ENCODE measurements around the gene VSNL1. TPM values are rescaled to one million over a fixed set of nuclear protein-coding genes. Genes with fewer than 3 reads are reported as not detected.

Gene VSNL1
- total RNA-seq, 4 donors from 2014 or later: not detected

DNA sequence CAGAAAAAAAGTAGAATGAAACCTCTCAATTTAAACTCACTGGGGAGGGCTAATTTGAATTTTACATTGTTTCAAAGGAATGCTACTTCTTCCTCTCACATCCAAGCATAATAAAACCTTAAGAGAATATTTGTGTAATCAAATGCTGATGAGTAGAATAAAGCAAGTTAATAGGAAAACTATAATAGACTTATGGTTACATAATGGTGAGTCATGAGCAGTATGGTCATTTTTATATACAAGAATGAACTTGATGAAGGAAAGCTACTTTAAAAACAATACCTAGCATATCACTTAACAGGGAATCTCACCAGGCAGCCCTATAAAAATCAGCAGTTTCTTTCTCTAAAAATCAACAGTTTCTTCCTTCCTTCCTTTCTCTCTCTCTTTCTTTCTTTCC is 80.3 kb downstream of the VSNL1 start:
- TF ChIP-seq, protein P1, sequence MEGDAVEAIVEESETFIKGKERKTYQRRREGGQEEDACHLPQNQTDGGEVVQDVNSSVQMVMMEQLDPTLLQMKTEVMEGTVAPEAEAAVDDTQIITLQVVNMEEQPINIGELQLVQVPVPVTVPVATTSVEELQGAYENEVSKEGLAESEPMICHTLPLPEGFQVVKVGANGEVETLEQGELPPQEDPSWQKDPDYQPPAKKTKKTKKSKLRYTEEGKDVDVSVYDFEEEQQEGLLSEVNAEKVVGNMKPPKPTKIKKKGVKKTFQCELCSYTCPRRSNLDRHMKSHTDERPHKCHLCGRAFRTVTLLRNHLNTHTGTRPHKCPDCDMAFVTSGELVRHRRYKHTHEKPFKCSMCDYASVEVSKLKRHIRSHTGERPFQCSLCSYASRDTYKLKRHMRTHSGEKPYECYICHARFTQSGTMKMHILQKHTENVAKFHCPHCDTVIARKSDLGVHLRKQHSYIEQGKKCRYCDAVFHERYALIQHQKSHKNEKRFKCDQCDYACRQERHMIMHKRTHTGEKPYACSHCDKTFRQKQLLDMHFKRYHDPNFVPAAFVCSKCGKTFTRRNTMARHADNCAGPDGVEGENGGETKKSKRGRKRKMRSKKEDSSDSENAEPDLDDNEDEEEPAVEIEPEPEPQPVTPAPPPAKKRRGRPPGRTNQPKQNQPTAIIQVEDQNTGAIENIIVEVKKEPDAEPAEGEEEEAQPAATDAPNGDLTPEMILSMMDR (IDR thresholded peaks at IDR 0.05; ENCODE audit: low read depth): no peak

DNA sequence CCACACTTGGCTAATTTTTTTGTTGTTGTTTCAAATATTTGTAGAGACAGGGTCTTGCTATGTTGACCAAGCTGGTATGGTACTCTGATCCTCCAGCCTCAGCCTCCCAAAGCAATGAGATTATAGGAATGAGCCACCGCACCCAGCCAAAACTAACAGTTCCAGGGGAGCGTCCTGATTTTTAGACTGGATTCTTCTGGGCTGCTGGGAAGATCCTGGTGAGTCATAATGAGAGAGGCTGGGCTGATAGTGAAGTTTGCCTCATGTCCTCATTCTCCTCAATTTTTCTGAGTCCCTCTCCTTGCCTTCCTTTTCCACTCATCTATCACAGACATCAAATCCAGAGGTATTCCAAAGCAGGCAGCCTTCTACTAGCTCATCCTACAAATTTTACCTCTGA is 81.3 kb downstream of the VSNL1 start:
- TF ChIP-seq, protein P1 (IDR thresholded peaks at IDR 0.05; ENCODE audit: low read depth): no peak

DNA sequence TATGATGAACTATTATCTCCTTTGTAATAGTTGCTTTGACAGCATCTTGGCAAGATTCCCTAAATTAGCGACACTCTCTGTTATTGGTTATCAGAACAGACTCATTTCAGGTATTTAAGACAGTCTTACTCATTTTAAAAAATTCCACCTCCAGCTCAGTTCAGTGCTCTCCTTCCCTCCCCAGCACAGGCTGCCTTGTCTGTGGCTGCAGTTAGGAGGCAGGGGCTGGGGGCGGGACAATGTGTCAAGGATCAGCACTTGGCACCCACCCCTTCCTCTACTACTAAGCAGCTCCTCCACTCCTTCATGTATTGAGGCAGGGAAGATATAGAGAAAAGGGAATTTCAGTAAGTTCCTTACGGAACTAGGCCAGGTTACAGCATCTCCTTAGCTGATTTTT is 85.0 kb downstream of the VSNL1 start:
- TF ChIP-seq, protein P1 (IDR thresholded peaks at IDR 0.05; ENCODE audit: low read depth): no peak

DNA sequence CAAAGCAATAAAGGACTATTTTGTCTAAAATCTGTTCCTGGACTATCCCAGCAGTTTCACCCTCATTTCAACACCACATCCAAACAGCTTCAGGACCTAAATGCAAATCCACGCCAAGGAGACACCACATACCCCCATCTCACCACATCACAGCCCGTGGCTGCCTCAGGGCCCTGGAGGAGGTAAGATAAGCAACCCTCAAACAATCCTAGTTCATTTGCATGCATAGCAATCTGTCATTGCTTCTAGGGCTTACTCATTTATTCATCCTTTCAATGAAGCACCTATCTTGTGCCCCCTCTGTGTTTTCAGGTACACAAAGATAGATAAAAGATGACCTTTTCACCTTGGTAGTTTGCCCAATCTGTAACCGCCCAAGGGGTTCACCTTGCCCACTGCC is 86.5 kb downstream of the VSNL1 start:
- TF ChIP-seq, protein P1 (IDR thresholded peaks at IDR 0.05; ENCODE audit: low read depth): no peak

DNA sequence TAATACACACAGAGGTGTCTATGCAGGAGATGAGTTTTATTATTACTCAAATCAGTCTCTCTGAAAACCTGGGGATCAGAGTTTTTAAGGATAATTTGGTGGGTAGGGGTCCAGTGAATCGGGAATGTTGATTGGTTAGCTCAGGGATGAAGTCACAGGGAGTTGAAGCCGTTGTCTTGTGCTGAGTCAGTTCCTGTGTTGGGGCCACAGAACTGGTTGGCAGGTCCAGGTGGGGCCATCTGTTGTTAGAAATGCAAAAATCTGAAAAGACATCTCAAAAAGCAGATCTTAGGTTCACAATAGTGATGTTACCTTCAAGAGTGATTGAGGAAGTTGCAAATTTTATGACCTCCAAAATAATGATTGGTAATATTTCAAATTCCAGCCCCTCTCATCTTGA is 86.9 kb downstream of the VSNL1 start:
- TF ChIP-seq, protein P1 (IDR thresholded peaks at IDR 0.05; ENCODE audit: low read depth): no peak

DNA sequence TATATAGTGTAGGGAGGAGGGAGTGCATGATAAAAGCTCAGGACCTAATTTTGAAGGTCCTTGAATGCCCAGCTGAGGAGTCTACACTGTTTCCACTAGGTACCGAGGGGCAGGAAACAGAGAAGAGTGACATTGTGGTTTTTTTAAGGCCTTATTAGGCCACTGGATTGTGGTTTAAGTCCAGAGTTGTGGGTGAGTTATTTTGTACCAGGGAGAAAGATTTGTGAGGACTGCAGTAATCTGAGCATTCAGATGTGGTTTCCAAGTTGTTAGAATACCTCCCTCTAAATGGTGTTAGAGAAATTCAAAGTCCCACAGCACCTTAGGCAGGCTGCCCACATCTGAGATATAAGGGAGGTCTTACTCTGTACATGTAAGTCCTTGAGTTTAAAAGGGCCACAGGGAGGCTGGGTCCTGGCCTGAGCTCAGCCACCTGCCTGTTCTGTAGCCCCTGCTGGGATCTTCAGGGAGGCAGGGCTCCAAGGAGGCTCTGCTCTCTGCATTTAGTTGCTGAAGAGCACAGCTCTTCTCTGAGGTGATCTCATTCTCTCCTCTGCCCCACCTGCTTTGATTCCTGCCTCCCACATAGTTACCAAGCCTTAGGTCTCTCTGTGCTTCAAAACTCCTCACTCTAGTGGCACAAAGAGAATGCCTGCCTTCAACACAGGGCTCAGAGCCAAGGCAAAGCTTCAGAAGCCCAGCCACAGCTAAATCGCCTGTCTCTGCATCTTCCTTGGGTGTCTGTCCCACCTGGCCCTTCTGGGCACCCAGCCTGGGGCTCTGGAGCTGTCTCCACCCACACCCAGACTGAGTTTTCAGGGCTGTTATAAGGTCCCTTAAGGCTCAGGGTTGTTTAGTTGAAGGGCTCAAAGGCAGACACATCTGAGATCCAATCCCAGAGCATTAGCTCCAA is 88.1 kb downstream of the VSNL1 start:
- TF ChIP-seq, protein P1 (IDR thresholded peaks at IDR 0.05; ENCODE audit: low read depth): no peak

DNA sequence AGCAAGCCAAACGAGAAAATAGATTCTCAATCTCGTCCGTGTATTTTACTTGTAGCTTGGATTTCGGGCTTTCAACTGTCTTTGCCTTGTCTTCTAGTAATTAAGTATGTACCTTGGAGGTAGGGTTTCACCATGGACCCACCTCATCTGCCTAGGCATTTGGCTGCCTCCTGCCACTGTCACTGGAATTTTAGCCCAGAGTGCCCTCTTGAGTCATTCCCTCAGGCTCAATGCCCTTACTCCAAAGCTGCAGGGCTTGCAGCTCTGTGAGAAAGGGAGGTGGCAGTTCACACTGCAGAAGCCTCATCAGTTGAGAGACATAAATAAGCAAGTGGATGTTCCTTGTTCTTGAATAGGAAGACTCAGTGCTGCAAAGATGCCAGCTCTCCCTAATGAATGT is 89.6 kb downstream of the VSNL1 start:
- TF ChIP-seq, protein P1 (IDR thresholded peaks at IDR 0.05; ENCODE audit: low read depth): no peak
